Left renal pelvis (tissue), 4 donors: Measurements from ENCODE around the gene HPCAL1. TPM values are rescaled to one million over a fixed set of nuclear protein-coding genes. Genes with fewer than 3 reads are reported as not detected.

ENCODE experiments used
- DNase-seq, 4 donors: peaks; one replicate each; pipeline ENCODE4 v3.0.0-alpha.2; 2013; ENCODE audit warnings: low read depth in 4 of 4, low spot score in 3 of 4
- polyA plus RNA-seq, 4 donors: library from polyadenylated mRNA; unstranded; fragments of 120-200 nt; gene quantifications; one replicate each; pipeline ENCODE4 v1.2.1, GENCODE V29; 2013; ENCODE audit not compliant: insufficient read length in 4 of 4

Gene HPCAL1
- polyA plus RNA-seq, 4 donors = 10.9 to 35.4 (median 23.2) TPM

DNA sequence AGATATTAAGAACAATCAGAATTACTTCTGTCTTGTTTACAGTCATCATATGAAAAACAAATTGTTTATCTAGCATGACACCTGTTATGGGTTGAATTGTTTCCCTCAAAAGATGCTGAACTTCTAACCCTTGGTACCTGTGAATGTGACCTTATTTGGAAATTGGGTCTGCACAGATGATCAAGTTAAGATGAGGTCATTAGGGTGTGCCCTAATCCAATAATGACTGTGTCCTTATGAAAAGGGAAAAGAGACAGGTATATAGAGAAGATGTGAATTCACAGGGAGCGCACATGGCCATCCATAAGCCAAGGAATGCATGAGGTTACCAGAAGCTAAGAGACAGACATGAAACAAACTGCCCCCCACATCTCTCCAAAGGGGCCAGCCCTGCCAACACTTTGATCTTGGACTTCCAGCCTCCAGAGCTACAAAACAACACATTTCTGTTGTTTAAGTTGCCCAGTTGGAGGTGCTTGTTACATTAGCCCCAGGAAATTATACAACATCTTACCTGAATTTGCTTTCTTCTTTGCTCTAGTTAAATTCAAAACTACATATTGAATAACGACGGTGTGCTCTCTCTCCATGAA lies 2.3 kb upstream of the HPCAL1 start:
- DNase-seq = no peak

DNA sequence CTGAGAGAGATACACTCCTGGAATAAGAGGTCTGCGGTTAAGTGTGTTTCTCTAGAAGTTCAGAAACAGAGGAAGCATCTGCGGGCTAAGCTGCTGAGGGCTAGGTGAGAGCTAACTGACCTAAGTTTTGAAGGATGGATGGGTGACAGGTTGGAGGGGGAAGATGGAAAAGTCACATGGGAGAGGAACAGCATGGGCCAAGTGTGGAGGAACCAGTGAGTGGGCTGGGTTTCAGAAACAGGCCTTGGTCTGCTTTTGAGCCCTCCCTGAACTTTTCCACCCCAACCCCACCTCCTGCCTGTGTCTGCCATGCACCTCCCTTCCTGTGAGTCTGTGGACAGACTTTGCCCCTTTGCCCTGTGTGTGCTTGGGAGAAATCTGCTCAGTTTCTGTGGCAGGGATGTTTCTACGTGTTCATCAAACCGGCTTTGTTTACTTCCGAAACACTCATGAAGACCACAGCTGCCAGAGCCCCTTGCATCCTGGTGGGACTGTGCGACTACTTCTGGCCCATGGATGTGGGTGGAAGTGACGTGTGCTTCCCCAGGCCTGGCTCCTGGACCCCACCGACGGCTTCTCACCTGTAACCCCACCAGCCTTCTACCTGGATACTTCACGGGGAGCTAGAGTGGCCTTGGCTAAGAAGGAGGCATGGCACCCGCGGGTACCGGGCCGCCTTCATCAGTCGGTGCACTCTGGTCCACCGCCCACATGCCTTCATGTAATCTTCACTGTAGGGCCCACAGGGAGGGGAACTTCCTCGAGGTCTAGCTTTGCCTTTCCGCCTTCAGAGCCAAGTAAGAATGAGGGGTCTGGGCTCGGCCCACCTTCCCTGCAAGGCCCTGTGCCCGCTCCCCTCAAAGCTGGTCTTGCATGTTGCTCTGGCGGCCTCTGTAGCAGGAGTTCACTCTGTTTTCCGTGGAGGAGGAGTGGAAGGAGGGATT lies 1.4 kb upstream of the HPCAL1 start:
- no peak for DNase-seq

DNA sequence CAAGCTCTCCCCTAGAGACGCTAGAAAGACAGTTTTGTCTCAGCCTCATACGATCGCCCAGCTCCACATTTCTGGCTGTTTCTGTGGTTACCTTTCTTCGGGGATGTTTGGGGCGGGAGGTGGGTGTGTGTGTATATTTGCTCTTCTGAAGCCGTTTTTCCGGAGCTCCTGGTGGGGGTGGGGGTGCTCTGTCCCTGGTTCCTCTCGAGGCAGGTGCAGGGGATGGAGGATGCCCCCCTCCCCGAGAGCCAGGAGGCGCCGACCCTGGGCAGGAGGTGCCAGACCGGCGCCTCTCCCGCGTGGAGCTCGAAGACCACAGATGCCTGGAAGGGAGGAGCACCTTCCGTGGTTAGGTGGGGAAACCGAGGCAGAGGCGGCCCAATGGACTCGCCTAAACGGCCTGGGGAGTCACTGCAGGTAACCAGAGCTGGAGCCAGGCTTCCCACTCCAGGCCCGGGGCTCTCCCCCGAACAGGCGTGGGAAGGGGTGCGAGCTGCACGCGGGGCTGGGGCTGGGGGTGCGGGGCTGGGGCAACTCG lies 694 bp upstream of the HPCAL1 start:
- DNase-seq = no peak

DNA sequence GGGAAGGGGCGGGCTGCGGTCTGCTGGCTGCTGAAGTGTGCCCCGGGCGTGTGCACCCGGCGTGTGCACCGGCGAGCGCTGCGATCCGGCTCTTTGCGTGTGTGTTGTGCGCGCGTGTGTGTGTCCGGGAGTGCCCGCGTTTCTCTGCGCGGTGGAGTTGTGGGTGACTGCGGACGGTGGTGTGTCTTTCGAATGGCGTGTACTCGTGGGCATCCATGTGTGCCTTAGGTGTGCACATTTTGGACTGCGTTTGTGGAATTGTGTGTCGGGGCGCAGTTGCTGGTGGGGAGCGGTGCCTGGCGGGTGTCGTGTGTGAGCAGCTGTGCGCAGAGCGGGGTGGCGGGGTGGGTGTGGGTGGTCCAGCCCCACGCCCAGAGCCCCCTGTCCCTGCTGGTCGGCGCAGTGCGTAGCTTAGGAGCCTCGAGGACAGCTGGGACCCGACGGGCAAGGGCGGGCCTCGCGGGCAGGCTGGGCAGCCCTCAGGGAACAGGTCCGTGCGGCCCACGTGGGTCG lies 533 bp downstream of the HPCAL1 start:
- DNase-seq = no peak

DNA sequence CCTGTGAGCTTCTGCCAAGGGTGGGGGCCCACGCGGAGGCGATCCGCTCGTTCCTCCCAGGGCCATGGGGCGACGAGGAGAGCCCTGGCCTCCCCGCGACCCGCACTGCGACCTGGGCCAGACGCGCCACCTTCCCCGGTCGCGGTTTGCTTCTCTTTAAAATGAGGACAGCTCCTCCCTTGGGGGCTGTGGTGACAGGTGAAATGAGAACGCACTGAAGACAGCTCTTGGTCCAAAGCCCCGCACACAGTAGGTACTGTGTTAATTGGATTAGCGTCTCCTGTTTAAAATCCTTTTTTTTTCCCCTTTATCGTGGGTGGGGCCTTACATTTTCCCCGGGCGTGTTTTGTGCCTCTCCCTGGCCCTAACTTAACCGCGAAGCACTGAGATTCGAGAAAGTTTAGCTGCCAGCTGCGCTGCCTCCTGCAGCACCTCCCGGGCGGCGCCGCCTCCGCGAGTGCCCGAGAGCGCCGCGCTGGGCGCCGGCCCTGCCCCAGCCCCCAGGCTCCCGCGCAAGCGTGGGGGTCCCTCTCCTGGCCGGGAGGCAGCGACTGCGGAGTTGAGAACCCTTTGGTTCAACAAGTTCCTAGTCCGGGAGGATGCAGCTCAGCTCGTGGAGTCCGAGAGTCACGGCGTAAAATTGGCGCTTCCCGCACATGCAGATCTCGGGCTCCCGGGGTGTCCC lies 1.1 kb downstream of the HPCAL1 start:
- peak in 1 of 4 donors; percentile 39 for DNase-seq

DNA sequence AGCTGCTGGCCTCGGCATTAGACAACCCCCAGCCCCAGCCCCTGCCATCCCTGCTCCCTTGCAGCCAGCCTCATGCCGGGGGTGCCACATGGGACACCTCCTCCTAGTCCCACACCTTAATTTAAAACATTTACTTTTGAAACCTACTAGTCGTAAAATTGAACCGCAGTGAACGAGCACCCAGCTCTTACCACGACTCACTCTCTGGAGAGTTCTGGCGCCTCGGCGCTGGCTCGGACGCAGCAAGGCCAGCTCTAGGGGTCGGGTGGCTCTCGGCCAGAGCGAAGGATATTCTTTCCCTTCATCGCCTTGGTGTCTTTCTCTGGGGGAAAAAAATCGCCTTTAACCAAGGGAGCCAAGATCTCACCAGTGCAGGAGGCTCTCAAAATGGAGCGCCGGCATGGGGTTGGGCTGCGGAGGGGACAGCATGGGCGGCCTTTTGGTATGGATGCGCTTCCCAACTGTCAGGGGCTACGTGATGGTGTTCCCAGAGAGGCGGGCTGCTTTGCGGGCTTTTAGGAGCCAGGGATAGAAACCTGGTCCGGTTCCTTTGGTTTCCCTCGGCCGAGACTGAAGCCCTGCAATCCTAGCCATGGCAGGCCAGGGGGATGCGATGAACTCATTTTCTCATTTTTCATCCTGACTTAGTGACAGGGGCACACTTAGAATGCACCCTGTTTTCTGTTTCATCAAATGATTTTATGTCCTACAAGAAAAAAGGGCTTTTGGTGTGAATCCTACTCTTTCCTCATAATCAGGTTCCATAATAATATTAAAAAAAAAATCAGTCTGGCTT lies 2.0 kb downstream of the HPCAL1 start:
- no peak for DNase-seq

DNA sequence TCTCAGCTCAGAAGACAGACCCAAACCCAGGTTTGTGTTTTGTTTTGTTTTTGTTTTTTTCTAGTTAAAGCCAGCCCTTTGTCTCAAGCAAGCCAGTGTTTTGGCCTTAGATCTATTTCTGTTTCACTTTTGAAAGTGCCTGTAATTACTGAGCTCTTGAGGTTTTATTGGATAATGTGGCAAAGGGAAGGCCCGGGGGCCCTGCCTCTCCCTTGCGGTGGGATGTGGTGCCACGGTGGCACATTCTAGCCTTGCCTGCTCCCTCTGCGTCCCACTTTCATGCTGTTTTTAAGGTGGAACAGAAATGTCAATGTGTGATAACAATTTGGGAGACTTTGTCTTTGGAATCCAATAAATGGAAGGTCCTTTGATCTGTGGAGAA lies 2.5 kb downstream of the HPCAL1 start:
- no peak for DNase-seq

DNA sequence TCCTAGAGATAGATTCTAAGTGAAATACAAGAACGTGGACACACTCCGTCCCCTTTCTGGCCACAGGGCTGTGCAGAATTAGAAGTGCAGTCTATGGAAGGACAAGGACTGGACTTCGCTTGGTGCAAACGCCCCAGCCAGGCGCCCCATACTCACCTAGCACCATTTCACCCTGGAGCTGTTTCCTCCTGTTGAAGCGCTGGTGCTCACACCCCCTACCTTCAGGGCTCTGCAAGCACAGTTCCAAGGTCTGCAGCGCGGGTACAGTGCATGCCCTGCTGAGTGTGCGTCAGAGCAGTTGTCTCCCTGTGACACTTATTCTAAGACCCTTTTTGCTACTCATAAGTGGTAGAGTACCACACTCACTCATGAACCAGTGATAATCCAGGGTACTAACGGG lies 3.0 kb downstream of the HPCAL1 start:
- no peak for DNase-seq

DNA sequence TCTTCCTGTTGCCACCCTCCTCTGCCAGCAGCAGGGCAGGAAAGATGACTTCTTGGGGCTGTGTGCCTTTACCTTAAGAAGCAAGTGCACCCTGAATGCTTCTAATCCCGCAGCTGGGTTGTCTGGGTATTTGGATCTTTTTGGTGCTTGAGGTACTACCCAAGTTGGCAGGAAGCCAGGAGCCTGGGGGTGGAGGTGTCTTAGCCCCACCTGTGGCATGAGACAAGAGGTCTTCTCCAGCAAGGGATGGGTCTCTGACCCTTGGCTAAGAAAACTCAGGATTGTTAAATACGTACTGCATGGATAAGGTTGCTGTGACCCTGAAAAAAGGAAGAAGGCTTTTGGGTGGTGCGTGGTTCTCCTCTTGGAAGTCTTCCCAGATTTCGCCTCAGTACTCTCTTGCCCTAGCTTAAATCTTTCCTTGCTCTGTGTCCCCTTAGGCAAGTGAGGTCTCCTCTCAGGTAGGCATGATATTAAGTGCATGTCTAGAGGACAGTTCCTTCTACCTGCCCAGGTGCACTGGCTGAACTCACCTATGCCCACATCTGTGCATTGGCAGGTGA lies 4.3 kb downstream of the HPCAL1 start:
- no peak for DNase-seq

DNA sequence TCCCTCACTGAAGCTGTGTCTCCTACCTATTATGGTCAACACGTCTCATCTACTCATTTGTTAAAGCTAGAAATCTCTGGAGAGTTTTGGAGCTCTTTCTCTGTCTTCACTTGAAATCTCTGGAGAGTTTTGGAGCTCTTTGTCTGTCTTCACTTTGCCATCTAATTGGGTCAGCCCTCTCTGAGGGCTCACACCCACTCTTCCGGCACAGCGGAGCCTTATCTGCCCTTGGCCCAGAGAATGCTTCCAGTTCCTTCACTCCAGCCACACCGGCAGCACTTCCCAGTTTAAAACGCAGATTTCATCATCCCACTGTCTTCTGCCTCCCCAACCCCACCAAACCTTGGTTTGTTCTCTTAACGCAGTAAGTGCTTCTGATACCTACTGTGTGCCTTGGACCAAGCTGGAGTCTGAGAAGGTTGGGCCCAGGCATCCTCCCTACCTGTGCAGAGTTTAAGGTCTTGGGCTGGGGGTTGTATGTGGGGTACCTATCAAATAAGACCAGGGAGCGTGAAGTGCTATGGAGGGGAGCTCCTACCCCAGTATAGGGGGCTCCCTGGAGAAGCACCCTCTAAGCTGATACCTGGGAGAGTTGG lies 5.0 kb downstream of the HPCAL1 start:
- no peak for DNase-seq

DNA sequence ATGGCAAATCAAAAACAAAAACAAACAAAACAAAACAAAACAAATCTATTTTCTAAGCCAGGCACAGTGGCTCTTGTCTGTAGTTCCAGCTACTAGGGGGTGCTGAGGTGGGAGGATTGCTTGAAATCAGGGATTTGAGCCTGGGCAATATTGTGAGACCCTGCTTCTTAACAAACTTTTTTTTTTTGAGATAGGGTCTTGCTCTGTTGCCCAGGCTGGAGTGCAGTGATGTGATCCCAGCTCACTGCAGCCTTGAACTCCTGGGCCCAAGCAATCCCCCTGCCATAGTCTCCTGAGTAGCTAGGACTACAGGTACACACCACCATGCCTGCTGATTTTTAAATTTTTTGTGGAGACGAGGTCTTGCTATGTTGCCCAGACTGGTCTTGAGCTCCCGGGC lies 6.2 kb downstream of the HPCAL1 start:
- DNase-seq = no peak

DNA sequence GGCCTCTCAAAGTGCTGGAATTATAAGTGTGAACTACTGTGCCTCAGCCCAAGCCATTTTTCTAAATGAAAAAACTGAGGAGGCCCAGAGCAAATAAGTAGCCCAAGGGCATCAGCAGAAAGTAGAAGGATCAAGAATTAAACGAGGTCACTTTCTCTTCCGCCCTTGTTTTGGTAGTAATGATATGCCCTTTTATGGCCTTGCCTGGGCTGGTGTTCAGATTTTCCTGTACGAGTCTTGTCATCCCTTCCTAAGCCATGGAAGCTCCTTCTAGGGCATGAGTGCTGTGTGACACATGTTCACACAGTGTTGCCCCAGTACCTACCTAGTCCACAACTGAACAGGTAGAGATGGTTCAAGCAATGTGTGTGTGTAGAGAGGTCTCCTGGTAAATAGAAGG lies 6.6 kb downstream of the HPCAL1 start:
- DNase-seq = no peak

DNA sequence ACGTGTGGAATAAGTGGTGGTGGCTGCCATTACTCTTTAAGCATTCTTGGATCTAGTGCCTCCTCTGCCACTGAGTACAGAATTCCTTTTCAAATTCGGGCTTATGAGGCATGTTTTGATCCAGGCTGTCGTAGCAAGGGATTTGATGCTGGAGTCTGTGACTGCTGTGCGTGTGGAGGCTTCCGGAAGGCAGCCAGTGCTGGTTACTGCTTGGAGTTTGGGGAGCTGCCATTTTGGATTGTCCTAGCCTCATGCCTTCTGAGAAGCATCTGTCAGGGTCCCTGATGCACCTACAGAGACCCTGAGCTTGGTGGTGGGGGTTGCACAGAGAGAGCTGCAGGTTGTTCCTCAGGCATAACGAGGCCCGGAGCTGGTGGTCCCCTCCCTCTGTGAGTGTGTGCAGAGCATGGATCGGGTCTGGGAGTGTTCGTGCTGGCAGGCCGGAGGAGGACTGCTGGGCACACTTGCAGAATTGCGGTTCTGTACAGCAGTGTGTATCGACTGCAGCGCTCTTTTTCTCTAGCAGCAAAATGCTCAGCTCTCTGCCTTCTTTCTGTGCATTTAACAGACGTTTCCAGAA lies 7.7 kb downstream of the HPCAL1 start:
- no peak for DNase-seq

DNA sequence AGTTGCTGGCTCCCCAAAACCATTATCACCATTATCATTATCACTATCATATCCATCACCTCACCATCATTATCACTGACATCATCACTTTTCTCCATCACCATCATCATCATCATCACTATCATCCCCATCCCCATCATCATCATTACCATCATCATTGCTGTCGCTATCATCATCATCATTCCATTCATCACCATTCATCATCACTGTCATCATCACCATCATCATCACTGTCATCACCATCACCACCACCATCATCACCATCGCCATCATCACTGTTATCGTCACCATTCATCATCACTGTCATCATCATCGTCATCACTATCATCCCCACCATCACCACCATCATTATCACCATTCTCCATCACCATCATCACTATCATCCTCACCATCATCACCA lies 9.0 kb downstream of the HPCAL1 start:
- no peak for DNase-seq

DNA sequence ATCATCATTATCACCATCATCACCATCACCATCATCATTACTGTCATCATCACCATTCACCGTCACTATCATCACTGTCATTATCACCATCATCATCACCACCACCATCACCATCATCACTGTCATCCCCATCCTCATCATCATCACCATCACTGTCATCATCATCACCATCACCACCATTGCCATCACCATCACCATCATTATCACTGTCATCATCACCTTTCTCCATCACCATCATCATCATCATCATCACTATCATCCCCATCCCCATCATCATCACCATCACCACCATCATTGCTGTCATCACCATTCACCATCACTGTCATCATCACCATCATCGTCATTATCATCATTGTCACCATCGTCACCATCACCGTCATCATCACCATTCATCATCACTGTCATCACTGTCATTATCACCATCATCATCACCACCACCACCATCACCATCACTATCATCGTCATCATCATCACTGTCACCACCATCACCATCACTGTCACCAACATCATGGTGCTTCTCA lies 9.8 kb downstream of the HPCAL1 start:
- no peak for DNase-seq

DNA sequence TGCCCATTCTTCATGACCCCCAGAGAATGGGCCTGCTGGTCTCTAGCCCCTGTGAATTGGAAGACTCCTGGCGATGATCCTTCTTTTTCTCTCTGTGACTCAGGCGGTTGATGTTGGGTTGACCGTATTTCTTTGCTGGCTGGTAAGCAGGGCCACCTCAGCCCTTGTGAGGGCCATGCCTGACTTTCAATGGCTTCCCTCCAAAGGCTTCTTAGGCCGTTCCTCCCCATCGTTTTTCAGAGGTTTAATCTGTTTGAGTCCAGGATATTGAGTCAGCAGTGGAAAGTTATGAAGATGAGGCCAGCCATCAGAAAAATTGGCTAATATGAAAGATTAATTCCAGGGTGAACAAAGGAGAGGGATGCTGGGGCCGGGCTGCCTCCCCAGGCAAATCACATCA lies 13.6 kb downstream of the HPCAL1 start:
- DNase-seq = no peak

DNA sequence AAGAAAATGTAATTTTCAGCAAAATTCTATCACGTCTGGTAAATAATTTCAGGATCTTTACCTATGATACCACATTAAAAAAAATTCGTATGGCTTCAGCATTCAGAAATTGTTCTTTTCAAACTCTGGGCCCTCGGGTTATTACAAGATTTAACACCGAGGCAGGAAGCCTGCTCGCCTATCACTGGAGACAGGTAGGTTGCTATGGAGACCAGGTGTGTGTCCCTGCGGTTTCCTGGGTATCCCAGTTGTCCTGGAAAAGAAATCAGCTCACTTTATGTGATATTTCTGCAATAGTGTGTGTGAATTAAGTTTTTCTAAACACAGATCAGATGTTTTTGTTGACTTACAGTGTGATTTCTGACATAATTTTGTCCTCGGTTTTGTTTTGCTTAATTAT lies 14.2 kb downstream of the HPCAL1 start:
- no peak for DNase-seq

DNA sequence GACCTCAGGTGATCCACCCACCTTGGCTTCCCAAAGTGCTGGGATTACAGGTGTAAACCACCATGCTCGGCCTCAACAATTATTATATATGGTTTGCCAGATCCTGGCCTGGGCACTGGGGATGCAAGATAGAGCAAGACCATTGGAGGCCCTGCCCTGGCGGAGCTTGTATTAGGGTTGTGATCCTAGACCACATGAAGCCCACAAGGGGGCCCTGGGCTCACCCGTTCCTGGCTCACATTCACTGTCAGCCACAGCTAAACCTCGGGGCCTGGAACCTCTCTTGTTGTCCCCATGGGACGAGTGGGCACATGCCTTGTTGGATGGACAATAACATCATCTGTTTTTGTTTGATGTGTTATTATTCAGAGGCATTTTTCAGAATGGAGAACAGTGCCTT lies 14.9 kb downstream of the HPCAL1 start:
- DNase-seq = no peak

DNA sequence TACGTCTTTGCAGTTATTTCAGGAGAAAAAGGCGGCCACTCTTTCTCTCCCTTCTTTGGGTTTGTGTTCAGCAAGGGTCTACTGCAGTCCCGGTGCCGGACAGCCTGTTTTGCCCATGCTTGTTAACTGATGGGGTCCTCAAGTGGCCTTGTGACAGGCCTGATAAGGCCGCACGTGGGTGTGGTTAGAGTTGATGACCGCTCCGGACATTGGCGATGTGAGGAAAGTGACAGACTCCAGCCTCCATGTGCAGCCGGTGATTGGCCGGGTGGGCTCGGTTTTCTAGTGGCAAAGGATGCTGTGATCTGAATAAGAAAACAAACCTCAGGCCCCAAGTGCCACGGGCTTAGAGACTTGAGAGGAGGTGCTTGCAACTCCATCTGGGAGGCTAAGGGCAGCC lies 15.6 kb downstream of the HPCAL1 start:
- no peak for DNase-seq
